ENCODE measurements around the gene KRT86.
"Not testable (repeated sequence)": the region's sequence is repeated elsewhere in the genome, so short reads cannot be mapped to it uniquely, and the experiment has no call there.

The KRT86 gene

DNA sequence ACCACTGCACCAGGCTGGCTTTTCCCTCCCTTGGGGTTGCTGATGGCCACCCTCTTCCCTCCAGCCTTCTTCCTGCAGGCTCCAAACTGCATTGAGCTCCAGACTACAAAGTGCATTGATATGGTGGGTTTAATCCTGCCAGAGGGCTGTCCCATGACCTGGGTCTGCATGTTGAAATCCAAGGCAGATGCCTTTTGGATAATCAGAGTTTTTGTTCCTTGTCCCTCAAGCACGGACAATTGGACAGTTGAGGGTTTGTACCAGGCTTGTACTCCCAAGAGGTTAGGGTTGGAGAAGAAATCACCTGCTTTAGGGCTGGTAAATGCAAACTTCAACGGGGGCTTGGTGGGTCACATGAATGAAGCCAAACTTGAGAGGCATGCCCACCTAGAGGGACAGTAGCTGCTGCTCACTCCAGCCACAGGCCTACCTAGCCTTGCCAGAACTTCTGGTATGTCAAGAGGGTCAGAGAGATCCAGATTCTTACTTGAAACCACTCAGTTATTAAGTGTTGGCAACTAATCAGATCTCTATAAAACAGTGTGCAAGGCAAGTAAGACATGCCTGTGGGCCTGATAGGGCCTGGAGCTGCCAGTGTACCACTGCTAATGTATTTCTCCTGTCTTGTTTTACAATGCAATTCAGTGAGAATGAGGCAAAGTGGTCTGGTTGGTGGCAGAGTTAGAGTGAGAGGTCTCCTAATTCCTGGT lies 68.5 kb downstream of the KRT86 start:
- Histone ChIP-seq H3K9me3 (ENCODE audit: control insufficient read depth, low read depth, low read length) (no peaks in the 10 kb centered on the region), H3K36me3 (ENCODE audit: control insufficient read depth, low read depth, low read length) (no peaks in the 10 kb centered on the region), H3K4me3 (ENCODE audit: low read length) (no peak overlapping the region), H3K9ac (ENCODE audit: low read length) (no peak overlapping the region), H3K27me3 (ENCODE audit: control insufficient read depth, insufficient read depth, low read length) (no peaks in the 10 kb centered on the region), H3K4me1 (ENCODE audit: control insufficient read depth, low read depth, low read length) (no peaks in the 10 kb centered on the region), H3K27ac (ENCODE audit: low read length) (no peak overlapping the region)

DNA sequence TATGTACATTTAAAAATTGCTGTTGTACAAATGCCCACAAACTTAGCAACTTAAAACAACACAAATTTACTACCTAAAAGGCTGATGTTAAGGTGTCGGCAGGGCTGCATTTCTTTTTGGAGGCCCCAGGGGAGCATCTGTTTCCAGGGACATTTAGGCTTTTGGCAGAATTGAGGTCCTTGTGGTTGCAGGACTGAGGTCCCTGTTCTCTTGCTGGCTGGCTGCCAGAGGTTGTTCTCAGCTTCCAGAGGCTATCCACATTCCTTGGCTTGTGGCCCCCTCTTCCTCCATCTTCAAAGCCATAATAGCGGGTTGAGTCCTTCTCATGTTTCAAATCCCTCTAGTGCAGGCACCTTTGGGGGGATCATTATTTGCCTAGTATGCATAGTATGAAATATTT lies 69.1 kb downstream of the KRT86 start:
- Histone ChIP-seq H3K27me3 (ENCODE audit: control insufficient read depth, insufficient read depth, low read length) (no peaks in the 10 kb centered on the region), H3K9ac (ENCODE audit: low read length) (no peak overlapping the region), H3K36me3 (ENCODE audit: control insufficient read depth, low read depth, low read length) (no peaks in the 10 kb centered on the region), H3K4me1 (ENCODE audit: control insufficient read depth, low read depth, low read length) (no peaks in the 10 kb centered on the region), H3K4me3 (ENCODE audit: low read length) (no peak overlapping the region), H3K27ac (ENCODE audit: low read length) (no peak overlapping the region), H3K9me3 (ENCODE audit: control insufficient read depth, low read depth, low read length) (no peaks in the 10 kb centered on the region)

DNA sequence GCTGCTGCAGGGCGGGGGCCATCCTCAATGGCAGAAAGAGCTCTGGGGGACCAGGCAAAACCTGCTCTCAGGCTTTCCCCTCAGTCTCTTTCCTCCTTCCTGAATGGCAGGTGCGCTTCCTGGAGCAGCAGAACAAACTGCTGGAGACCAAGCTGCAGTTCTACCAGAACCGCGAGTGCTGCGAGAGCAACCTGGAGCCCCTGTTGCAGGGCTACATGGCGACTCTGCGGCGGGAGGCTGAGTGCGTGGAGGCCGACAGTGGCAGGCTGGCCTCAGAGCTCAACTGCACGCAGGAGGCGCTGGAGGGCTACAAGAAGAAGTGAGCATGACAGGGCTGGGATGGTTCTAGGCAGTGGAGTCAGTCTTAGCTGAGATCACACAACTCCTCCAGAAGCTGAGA lies 69.7 kb downstream of the KRT86 start:
- no peaks in the 10 kb centered on the region for H3K36me3 ChIP-seq (ENCODE audit: control insufficient read depth, low read depth, low read length)
- no peaks in the 10 kb centered on the region for H3K27me3 ChIP-seq (ENCODE audit: control insufficient read depth, insufficient read depth, low read length)
- no peaks in the 10 kb centered on the region for H3K4me1 ChIP-seq (ENCODE audit: control insufficient read depth, low read depth, low read length)
- no peak overlapping the region for H3K9ac ChIP-seq (ENCODE audit: low read length)
- no peak overlapping the region for H3K4me3 ChIP-seq (ENCODE audit: low read length)
- H3K9me3 ChIP-seq (ENCODE audit: control insufficient read depth, low read depth, low read length), result no peaks in the 10 kb centered on the region
- H3K27ac ChIP-seq (ENCODE audit: low read length), result no peak overlapping the region

DNA sequence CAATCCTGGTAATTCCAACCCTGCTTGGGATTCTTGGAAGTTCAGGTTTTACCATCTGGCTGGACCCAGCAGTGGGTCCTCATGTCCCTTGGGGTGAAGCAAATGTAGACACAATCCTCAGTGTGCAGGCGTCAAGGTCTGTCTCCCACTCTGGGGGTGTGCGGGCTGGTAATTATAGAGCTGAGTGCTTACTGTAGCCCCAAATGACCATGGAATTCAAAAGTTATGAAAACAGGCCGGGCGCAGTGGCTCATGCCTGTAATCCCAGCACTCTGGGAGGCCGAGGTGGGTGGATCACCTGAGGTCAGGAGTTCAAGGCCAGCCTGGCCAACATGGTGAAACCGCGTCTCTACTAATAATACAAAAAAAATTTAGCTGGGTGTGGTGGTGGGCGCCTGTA lies 70.6 kb downstream of the KRT86 start:
- H3K9ac ChIP-seq (ENCODE audit: low read length); H3K9me3 ChIP-seq (ENCODE audit: control insufficient read depth, low read depth, low read length); H3K27ac ChIP-seq (ENCODE audit: low read length): not testable (repeated sequence)

DNA sequence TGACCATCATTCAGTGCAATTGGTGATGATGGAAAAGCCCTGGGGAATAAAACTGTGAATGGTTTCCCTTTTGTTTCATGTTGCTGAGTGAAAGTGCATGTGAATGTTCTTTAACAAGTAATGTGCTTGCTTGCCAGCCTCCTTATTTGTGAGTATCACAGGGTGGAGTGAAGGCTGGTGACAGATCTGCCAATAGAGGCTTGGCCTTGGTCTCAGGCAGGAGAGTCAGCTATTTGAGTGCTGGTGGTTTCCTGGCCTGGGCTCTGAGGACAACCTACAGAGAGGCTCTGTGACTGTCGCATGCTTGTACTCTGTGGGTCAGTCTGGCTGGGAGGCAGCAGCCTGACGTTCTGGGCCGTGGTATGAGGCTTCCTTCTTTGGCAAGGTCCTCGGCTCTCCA lies 72.1 kb downstream of the KRT86 start:
- H3K27me3 ChIP-seq (ENCODE audit: control insufficient read depth, insufficient read depth, low read length), result no peaks in the 10 kb centered on the region
- no peak overlapping the region for H3K4me3 ChIP-seq (ENCODE audit: low read length)
- no peak overlapping the region for H3K27ac ChIP-seq (ENCODE audit: low read length)
- H3K4me1 ChIP-seq (ENCODE audit: control insufficient read depth, low read depth, low read length), result no peaks in the 10 kb centered on the region
- no peaks in the 10 kb centered on the region for H3K36me3 ChIP-seq (ENCODE audit: control insufficient read depth, low read depth, low read length)
- H3K9me3 ChIP-seq (ENCODE audit: control insufficient read depth, low read depth, low read length), result no peaks in the 10 kb centered on the region
- no peak overlapping the region for H3K9ac ChIP-seq (ENCODE audit: low read length)

More for the DNA sequence above, 70.6 kb downstream of the KRT86 start:
- H3K36me3 ChIP-seq (ENCODE audit: control insufficient read depth, low read depth, low read length); H3K27me3 ChIP-seq (ENCODE audit: control insufficient read depth, insufficient read depth, low read length); H3K4me1 ChIP-seq (ENCODE audit: control insufficient read depth, low read depth, low read length); H3K4me3 ChIP-seq (ENCODE audit: low read length): not testable (repeated sequence)

DNA sequence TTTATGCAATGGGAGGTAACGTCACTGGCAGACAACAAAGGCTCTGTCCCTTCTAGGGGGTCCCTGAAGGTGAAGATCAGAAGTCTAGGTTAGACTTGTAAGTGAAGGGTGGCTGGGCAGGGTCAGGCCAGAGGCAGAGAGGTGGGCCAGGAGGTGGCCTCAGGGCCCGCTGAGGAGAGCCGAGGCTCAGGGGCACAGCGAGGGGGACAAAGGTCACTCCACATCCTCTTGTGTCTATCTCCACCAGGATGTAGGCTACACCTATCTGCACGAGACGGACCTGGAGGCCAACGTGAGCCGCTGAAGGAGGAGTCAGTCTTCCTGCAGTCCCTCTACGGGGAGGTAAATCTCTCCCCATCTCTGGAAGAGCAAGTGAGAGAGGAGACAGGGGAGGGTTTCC lies 72.6 kb downstream of the KRT86 start:
- Histone ChIP-seq H3K36me3 (ENCODE audit: control insufficient read depth, low read depth, low read length) (no peaks in the 10 kb centered on the region), H3K27me3 (ENCODE audit: control insufficient read depth, insufficient read depth, low read length) (no peaks in the 10 kb centered on the region), H3K9ac (ENCODE audit: low read length) (no peak overlapping the region), H3K4me1 (ENCODE audit: control insufficient read depth, low read depth, low read length) (no peaks in the 10 kb centered on the region), H3K4me3 (ENCODE audit: low read length) (no peak overlapping the region), H3K9me3 (ENCODE audit: control insufficient read depth, low read depth, low read length) (no peaks in the 10 kb centered on the region), H3K27ac (ENCODE audit: low read length) (no peak overlapping the region)

DNA sequence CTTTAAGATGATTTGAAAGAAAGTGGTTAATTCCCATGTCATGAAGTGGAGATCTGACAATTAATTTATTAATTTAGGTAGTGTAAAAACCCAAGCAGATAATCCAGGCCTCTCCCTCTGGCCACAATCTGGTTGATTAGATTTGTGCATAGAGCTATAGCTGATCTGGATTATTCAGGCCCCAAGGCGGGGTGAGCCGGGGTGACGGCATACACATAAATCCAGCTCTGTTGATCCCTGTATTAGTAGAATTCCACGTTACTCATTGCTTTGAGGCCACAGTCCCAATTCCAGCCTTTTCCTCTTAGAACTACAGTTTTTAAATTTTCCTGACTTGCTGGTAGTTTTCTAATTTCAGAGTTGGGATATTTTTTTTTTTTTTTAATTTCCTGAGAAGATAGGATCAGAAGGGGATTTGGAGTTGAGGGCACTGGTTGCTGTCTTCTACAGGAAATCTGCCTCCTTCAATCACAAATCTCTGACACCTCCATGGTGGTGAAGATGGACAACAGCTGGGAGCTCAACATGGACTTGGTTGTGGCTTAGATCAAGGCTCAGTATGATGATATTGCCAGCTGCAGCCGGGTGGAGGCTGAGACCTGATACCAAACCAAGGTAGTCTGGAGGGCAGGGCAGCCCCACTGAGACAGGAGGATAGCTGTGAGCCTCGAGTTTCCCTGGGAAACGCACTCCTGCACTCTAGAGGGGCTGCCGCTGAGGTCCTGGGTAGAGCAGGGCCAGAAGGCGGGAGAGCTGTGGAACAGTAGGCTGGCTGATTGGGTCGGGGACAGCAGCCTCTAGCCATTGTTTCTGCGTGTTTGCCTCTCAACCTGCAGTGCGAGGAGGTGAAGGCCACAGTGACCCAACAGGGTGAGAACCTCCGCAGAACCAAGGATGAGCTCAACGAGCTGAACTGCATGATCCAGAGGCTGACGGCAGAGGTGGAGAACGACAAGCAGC lies 73.4 kb downstream of the KRT86 start:
- H3K27ac ChIP-seq (ENCODE audit: low read length), result no peak overlapping the region

DNA sequence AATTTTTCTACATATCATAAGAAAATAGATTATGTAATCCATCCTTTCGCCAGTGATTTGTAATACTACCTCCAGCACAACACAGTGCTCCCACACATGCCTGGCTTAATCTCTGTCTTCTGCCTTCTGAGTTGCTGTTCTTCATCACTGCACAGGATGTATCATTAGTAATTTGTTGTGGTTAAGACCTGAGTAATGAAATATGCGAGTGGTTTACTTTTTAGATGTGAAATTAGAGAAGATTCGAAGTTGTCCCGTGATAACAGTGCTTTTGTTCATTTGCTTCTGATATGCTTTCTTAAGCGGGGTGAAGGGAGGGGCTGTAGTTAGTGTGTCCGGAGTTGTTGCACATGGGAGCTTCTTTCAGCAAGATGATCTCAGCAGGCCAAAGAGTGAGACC lies 74.8 kb downstream of the KRT86 start:
- H3K27me3 ChIP-seq (ENCODE audit: control insufficient read depth, insufficient read depth, low read length), result no peaks in the 10 kb centered on the region
- H3K36me3 ChIP-seq (ENCODE audit: control insufficient read depth, low read depth, low read length), result no peaks in the 10 kb centered on the region
- no peak overlapping the region for H3K4me3 ChIP-seq (ENCODE audit: low read length)
- no peaks in the 10 kb centered on the region for H3K9me3 ChIP-seq (ENCODE audit: control insufficient read depth, low read depth, low read length)
- H3K4me1 ChIP-seq (ENCODE audit: control insufficient read depth, low read depth, low read length), result no peaks in the 10 kb centered on the region
- H3K27ac ChIP-seq (ENCODE audit: low read length), result no peak overlapping the region
- no peak overlapping the region for H3K9ac ChIP-seq (ENCODE audit: low read length)

More for the DNA sequence above, 73.4 kb downstream of the KRT86 start:
- no peaks in the 10 kb centered on the region for H3K36me3 ChIP-seq (ENCODE audit: control insufficient read depth, low read depth, low read length)
- H3K27me3 ChIP-seq (ENCODE audit: control insufficient read depth, insufficient read depth, low read length), result no peaks in the 10 kb centered on the region
- no peaks in the 10 kb centered on the region for H3K9me3 ChIP-seq (ENCODE audit: control insufficient read depth, low read depth, low read length)
- no peaks in the 10 kb centered on the region for H3K4me1 ChIP-seq (ENCODE audit: control insufficient read depth, low read depth, low read length)
- no peak overlapping the region for H3K9ac ChIP-seq (ENCODE audit: low read length)
- no peak overlapping the region for H3K4me3 ChIP-seq (ENCODE audit: low read length)

DNA sequence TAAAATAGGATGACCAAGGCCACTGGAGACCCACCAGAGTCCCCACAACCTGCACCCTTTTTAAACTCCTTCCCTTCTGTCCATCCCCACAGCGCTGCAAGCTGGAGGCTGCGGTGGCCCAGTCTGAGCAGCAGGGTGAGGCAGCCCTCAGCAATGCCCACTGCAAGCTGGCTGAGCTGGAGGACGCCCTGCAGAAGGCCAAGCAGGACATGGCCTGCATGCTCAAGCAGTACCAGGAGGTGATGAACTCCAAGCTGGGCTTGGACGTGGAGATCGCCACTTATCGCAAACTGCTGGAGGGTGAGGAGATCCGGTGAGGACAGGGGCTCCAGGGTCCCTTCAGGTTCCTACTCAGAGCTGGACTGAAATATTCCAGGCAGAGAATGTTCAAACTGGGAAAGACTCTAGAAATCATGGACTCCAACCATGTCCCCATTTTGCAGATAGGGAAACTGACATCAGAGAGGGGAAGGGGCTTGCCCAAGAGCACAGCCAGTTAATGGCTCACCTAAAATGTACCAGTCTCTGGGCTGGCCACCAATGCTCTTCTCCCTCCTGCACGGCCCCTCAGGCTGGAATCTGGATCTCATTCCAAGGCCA lies 75.7 kb downstream of the KRT86 start:
- no peak overlapping the region for H3K9ac ChIP-seq (ENCODE audit: low read length)
- no peaks in the 10 kb centered on the region for H3K27me3 ChIP-seq (ENCODE audit: control insufficient read depth, insufficient read depth, low read length)
- H3K36me3 ChIP-seq (ENCODE audit: control insufficient read depth, low read depth, low read length), result no peaks in the 10 kb centered on the region
- no peak overlapping the region for H3K4me3 ChIP-seq (ENCODE audit: low read length)
- no peaks in the 10 kb centered on the region for H3K9me3 ChIP-seq (ENCODE audit: control insufficient read depth, low read depth, low read length)
- no peaks in the 10 kb centered on the region for H3K4me1 ChIP-seq (ENCODE audit: control insufficient read depth, low read depth, low read length)
- H3K27ac ChIP-seq (ENCODE audit: low read length), result no peak overlapping the region

DNA sequence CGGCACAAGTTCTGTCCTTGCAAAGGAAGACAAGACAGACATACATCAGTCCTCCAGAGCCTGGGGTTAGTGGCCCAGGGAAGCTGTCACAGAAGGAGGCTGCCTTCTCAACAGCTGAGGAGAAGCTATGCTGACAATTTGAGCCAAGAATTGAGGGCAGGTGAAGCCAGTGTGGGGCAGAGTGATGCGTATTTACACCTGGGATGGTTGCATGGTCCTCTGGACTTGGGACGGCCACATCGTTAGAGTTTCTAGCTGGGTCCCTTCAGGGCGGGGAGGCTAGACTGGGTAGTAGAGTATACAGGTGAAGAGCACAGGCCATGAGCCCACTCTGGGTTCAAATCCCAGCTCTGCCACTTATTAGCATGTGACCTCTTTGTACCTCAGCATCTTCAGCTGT lies 76.3 kb downstream of the KRT86 start:
- no peak overlapping the region for H3K4me3 ChIP-seq (ENCODE audit: low read length)
- H3K9me3 ChIP-seq (ENCODE audit: control insufficient read depth, low read depth, low read length), result no peaks in the 10 kb centered on the region
- H3K4me1 ChIP-seq (ENCODE audit: control insufficient read depth, low read depth, low read length), result no peaks in the 10 kb centered on the region
- no peaks in the 10 kb centered on the region for H3K36me3 ChIP-seq (ENCODE audit: control insufficient read depth, low read depth, low read length)
- H3K27me3 ChIP-seq (ENCODE audit: control insufficient read depth, insufficient read depth, low read length), result no peaks in the 10 kb centered on the region
- no peak overlapping the region for H3K27ac ChIP-seq (ENCODE audit: low read length)
- no peak overlapping the region for H3K9ac ChIP-seq (ENCODE audit: low read length)

DNA sequence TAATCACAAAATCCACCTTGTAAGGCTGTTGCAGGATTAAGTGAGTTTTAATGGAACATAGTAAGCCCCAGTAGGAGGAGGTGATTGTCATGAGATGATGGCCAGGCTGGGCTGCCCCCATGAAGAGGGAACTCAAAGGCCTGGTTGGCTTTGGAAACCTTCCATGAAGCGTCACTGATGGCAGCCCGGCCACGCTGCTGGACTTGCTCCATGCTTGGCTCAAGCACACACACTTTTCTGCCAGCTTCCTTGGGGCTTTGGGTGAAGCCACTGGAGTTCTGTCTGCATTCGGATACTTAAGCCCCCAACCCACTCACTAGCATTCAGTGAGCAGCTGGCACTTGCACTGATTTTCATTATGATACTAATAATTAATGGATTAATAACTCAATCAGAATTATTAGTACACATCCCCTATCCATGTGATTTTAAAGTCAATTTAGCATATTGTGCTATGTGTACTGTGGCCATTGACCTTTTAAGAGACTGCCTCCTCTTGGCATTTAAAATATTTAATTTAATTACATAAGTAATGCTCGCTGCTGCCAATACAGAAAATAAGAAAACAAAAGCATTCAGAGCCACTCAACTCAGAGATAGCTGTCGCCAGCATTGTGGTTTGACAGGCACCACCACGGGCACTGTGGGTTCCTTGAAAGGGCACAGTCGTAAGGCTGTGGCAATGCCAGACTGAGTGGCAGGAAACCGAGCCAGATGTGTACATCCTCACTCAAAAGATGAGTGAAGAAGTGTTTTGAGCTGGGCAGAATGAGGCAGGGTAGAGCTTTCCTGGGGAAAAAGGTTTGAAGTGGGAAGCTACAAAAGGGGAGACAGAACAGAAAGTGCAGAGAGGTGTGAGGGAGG lies 77.0 kb downstream of the KRT86 start:
- Histone ChIP-seq H3K27ac (ENCODE audit: low read length) (no peak overlapping the region), H3K9me3 (ENCODE audit: control insufficient read depth, low read depth, low read length) (no peaks in the 10 kb centered on the region), H3K27me3 (ENCODE audit: control insufficient read depth, insufficient read depth, low read length) (no peaks in the 10 kb centered on the region), H3K4me3 (ENCODE audit: low read length) (no peak overlapping the region), H3K36me3 (ENCODE audit: control insufficient read depth, low read depth, low read length) (no peaks in the 10 kb centered on the region), H3K9ac (ENCODE audit: low read length) (no peak overlapping the region), H3K4me1 (ENCODE audit: control insufficient read depth, low read depth, low read length) (no peaks in the 10 kb centered on the region)
